MCF 10A (cell line): Measurements from ENCODE around the gene PHACTR2. TPM values are rescaled to one million over a fixed set of nuclear protein-coding genes. Genes with fewer than 3 reads are reported as not detected.
A peak's percentile ranks its signal among the peaks of the same experiment; 100 is the strongest.

Source experiments
- BruUV-seq: library from RNA; stranded (reverse); fragments of 400-500 nt; replicated peaks from 2 replicates; lab custom pipeline; 2021; lab: Mats Ljungman, UMichigan
- CTCF ChIA-PET: fragments of 300-600 bp; sonication (Branson Sonifier 250); formaldehyde crosslinking; extraction: SDS; loops from one replicate; lab custom pipeline; 2021; ENCODE audit warnings: antibody characterized with exemption, inconsistent platforms; lab: Yijun Ruan, JAX
- POLR2A ChIA-PET: fragments of 300-600, 350-650 bp; sonication (Branson Sonifier 250); formaldehyde crosslinking; extraction: SDS; loops from one replicate; lab custom pipeline; 2020; ENCODE audit warnings: antibody characterized with exemption, inconsistent platforms; lab: Yijun Ruan, JAX
- DNase-seq: peaks from one replicate; pipeline ENCODE4 v3.0.0-alpha.2; 2018; ENCODE audit not compliant: unreplicated experiment
- H3K27ac Mint-ChIP-seq: one replicate; pipeline ENCODE4 v1.8.0; 2022; ENCODE audit warnings: mild to moderate bottlenecking, low read depth, mixed read lengths; ENCODE audit not compliant: unreplicated experiment
- H3K27me3 Mint-ChIP-seq: one replicate; pipeline ENCODE4 v1.8.0; 2022; ENCODE audit warnings: mixed read lengths; ENCODE audit not compliant: insufficient read depth, unreplicated experiment
- H3K36me3 Mint-ChIP-seq: one replicate; pipeline ENCODE4 v1.8.0; 2022; ENCODE audit warnings: mild to moderate bottlenecking, moderate library complexity, mixed read lengths; ENCODE audit not compliant: insufficient read depth, unreplicated experiment
- H3K4me1 Mint-ChIP-seq: one replicate; pipeline ENCODE4 v1.8.0; 2022; ENCODE audit warnings: mixed read lengths; ENCODE audit not compliant: insufficient read depth, unreplicated experiment
- H3K4me3 Mint-ChIP-seq: one replicate; pipeline ENCODE4 v1.8.0; 2022; ENCODE audit warnings: mild to moderate bottlenecking, moderate library complexity, mixed read lengths; ENCODE audit not compliant: unreplicated experiment
- H3K9me3 Mint-ChIP-seq: one replicate; pipeline ENCODE4 v1.8.0; 2022; ENCODE audit warnings: mixed read lengths; ENCODE audit not compliant: unreplicated experiment
- CTCF ChIP-seq: fragments of 200-600 bp; IDR thresholded peaks from one replicate; pipeline ENCODE4 v1.8.0; 2022; ENCODE audit warnings: antibody characterized with exemption, mild to moderate bottlenecking; ENCODE audit not compliant: unreplicated experiment
- intact Hi-C: fragments of 100-400 bp; cut with micrococcal nuclease; formaldehyde crosslinking; loops from 2 replicates; pipeline ENCODE4 v1.14.1; 2022
- total RNA-seq: library from RNA; stranded (reverse); gene quantifications from 2 replicates; pipeline ENCODE4 v1.2.3, GENCODE V29; 2022

The PHACTR2 gene
- total RNA-seq, 1 experiment from 2014 or later, result 34.4 TPM

- intact Hi-C loops, result no loop called here
- no peaks in the 10 kb centered on the region for H3K36me3 Mint-ChIP-seq
Observed at GRCh38 chr6:143634486-143634885, 43.3 kb upstream of the PHACTR2 start.

GRCh38 chr6:143637691-143638090, 40.1 kb upstream of the PHACTR2 start:
- no peaks in the 10 kb centered on the region for H3K27me3 Mint-ChIP-seq
- no peak for TF ChIP-seq CTCF
- H3K9me3 Mint-ChIP-seq, result no peaks in the 10 kb centered on the region
- H3K4me1 Mint-ChIP-seq, result no peaks in the 10 kb centered on the region
- H3K27ac Mint-ChIP-seq, result no peak overlapping the region
- no peak overlapping the region for H3K4me3 Mint-ChIP-seq
- no peak for DNase-seq
- ChIA-PET CTCF (interaction anchor here (0.6 kb wide), 1 partner anchor 16 kb away, joined by 3 read pairs; no protein-coding TSS in a partner anchor), POLR2A (no interaction called here)
- intact Hi-C loops, result no loop called here
- no TSS peak for BruUV-seq
- no peaks in the 10 kb centered on the region for H3K36me3 Mint-ChIP-seq

More at GRCh38 chr6:143634486-143634885, 43.3 kb upstream of the PHACTR2 start:
- Mint-ChIP-seq H3K9me3 (no peaks in the 10 kb centered on the region), H3K4me1 (no peaks in the 10 kb centered on the region), H3K4me3 (no peak overlapping the region), H3K27me3 (no peaks in the 10 kb centered on the region), H3K27ac (no peak overlapping the region)
- peak; percentile 17 for DNase-seq
- TF ChIP-seq CTCF, result no peak
- CTCF ChIA-PET, result no interaction called here
- POLR2A ChIA-PET, result interaction anchor here (0.6 to 1.2 kb wide), 5 partner anchors 12 to 145 kb away, joined by 3 to 4 read pairs (median 3); no protein-coding TSS in a partner anchor
- BruUV-seq, result no TSS peak

- ChIA-PET POLR2A (interaction anchor here (0.5 kb wide), 1 partner anchor 8 kb away, joined by 3 read pairs; no protein-coding TSS in a partner anchor), CTCF (no interaction called here)
- no peak overlapping the region for H3K4me3 Mint-ChIP-seq
- BruUV-seq, result no TSS peak
- H3K27ac Mint-ChIP-seq, result no peak overlapping the region
- no peaks in the 10 kb centered on the region for H3K36me3 Mint-ChIP-seq
- intact Hi-C loops, result no loop called here
- no peak for TF ChIP-seq CTCF
- no peaks in the 10 kb centered on the region for H3K4me1 Mint-ChIP-seq
- H3K9me3 Mint-ChIP-seq, result no peaks in the 10 kb centered on the region
- no peak for DNase-seq
- no peaks in the 10 kb centered on the region for H3K27me3 Mint-ChIP-seq
Observed at GRCh38 chr6:143642403-143642802, 35.4 kb upstream of the PHACTR2 start.

GRCh38 chr6:143647191-143647590, 30.6 kb upstream of the PHACTR2 start:
- Mint-ChIP-seq H3K27ac (no peak overlapping the region), H3K36me3 (no peaks in the 10 kb centered on the region), H3K4me3 (no peak overlapping the region), H3K9me3 (no peaks in the 10 kb centered on the region), H3K27me3 (no peaks in the 10 kb centered on the region), H3K4me1 (no peaks in the 10 kb centered on the region)
- DNase-seq, result no peak
- POLR2A ChIA-PET, result no interaction called here
- no TSS peak for BruUV-seq
- CTCF ChIA-PET, result no interaction called here
- no peak for TF ChIP-seq CTCF
- intact Hi-C loops, result no loop called here
